ENCODE measurements around the gene CNTN6. TPM values are rescaled to one million over a fixed set of nuclear protein-coding genes. Genes with fewer than 3 reads are reported as not detected.
A peak's percentile ranks its signal among the peaks of the same experiment; 100 is the strongest.

Gene CNTN6
- not detected for total RNA-seq

DNA sequence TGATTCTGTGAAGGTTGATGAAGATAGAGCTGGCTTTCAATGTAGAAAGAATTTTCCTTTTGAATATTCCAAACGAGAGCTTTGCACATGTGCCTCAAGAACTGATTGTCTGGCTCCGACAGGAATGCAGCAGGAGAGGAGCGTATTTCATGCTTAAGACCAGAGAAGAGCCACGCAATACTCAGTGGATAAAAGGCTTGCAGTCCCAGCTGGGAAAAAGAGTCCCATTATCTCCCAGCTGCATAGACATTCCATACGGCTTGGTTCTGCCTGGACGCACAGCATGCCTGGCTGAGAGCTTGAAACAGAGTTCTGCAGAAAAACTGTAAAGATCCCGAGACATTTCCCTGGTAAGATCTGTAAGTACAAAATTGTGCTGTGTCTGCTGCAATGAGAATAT is at the start of gene CNTN6:
TSS of gene CNTN6 (plus strand) at position 254 of the 400 bp plus-strand sequence. CDS start 54,985 bp downstream, outside the sequence.
- H3K4me3 Mint-ChIP-seq = no peak within 1 kb of the TSS
- no peaks in the 10 kb centered on the region for H3K4me1 Mint-ChIP-seq (ENCODE audit: low read depth)
- H3K27me3 Mint-ChIP-seq (ENCODE audit: low read depth) = no peaks in the 10 kb centered on the region
- no peak for ATAC-seq (replicated peaks in 1 of 2)
- H3K27ac Mint-ChIP-seq = no peak within 1 kb of the TSS
- H3K9me3 Mint-ChIP-seq = peaks cover 4 to 6% of the 10 kb centered on the region in 2 donors
- no peak for DNase-seq
- peaks cover 0 to 3% of the 10 kb centered on the region in 2 donors for H3K36me3 Mint-ChIP-seq (ENCODE audit: insufficient read depth in 2 of 2)

DNA sequence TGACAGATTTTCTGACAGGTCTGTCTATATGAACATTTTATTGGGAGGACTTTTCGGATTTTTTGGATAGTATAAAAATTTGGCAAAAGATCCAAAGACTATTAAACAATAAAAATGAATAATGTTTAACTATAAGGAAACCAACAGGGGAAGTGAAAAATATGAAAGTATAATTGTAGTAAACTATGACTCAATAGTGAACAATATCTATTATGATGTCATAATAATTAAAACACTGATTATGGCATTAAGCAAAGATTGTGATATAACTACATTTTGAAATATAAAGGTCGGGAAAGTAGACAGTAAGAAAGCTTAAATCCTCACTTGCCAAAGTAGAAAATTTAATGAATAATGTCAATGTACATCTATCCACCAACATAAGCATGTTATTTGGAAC is 44.3 kb upstream of the CNTN6 start:
- no peak overlapping the region for H3K4me3 Mint-ChIP-seq
- ATAC-seq (replicated peaks in 1 of 2) (no peak), DNase-seq (no peak)
- no peaks in the 10 kb centered on the region for H3K27me3 Mint-ChIP-seq (ENCODE audit: low read depth)
- H3K4me1 Mint-ChIP-seq (ENCODE audit: low read depth) = no peaks in the 10 kb centered on the region
- H3K36me3 Mint-ChIP-seq (ENCODE audit: insufficient read depth in 2 of 2) = no peaks in the 10 kb centered on the region
- peaks cover 0 to 6% of the 10 kb centered on the region in 2 donors for H3K9me3 Mint-ChIP-seq
- no peak overlapping the region for H3K27ac Mint-ChIP-seq

DNA sequence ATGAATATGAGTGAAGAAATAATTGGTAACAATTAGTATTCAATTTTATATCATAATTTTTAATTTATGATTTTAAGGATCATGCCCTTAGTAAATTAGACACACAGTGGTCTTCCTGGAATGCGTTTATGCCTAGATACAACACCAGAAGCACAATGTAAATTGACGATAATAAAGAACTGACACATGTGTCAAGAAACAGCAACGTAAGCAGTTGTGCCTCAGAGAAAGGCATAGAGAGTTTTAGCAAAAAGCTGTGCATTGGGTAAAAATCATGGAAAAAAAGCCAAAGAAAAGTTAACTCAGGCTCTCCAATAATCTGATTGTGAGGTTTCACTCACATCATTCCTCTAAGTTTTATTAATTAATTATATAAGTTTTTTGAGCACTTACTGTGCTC is 37.0 kb upstream of the CNTN6 start:
- Mint-ChIP-seq H3K9me3 (peaks cover 1 to 6% of the 10 kb centered on the region in 2 donors), H3K36me3 (ENCODE audit: insufficient read depth in 2 of 2) (no peaks in the 10 kb centered on the region), H3K4me1 (ENCODE audit: low read depth) (no peaks in the 10 kb centered on the region), H3K4me3 (no peak overlapping the region), H3K27ac (no peak overlapping the region), H3K27me3 (ENCODE audit: low read depth) (no peaks in the 10 kb centered on the region)
- ATAC-seq (replicated peaks in 1 of 2) = no peak
- no peak for DNase-seq

GRCh38 chr3:1056744-1057143 is 36.1 kb upstream of the CNTN6 start:
- no peak overlapping the region for H3K4me3 Mint-ChIP-seq
- H3K27me3 Mint-ChIP-seq (ENCODE audit: low read depth) = no peaks in the 10 kb centered on the region
- ATAC-seq (replicated peaks in 1 of 2) (no peak), DNase-seq (no peak)
- H3K9me3 Mint-ChIP-seq = peaks cover 1 to 4% of the 10 kb centered on the region in 2 donors
- no peaks in the 10 kb centered on the region for H3K4me1 Mint-ChIP-seq (ENCODE audit: low read depth)
- no peaks in the 10 kb centered on the region for H3K36me3 Mint-ChIP-seq (ENCODE audit: insufficient read depth in 2 of 2)
- no peak overlapping the region for H3K27ac Mint-ChIP-seq

DNA sequence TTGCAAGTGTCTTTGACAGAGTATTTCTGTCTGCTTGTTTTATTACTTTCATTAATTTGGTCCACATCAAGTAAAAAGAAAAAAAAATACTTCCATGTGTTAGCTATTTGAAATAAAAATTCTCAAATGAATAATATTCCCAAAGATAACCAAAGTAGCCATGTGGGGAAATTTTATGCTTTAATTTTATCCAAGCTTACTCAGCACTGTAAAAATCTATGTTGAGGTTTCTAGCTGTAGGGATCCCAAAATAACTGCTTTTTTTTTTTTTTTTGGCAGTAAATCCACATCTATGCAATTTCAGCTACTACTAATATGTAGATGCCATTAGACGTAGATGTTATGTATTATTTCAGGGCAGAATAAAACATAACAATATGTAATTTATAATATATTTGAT is 35.4 kb upstream of the CNTN6 start:
- Mint-ChIP-seq H3K9me3 (peaks cover 1 to 4% of the 10 kb centered on the region in 2 donors), H3K36me3 (ENCODE audit: insufficient read depth in 2 of 2) (no peaks in the 10 kb centered on the region), H3K27ac (no peak overlapping the region), H3K4me3 (no peak overlapping the region), H3K27me3 (ENCODE audit: low read depth) (no peaks in the 10 kb centered on the region), H3K4me1 (ENCODE audit: low read depth) (no peaks in the 10 kb centered on the region)
- DNase-seq = no peak
- ATAC-seq (replicated peaks in 1 of 2) = no peak

DNA sequence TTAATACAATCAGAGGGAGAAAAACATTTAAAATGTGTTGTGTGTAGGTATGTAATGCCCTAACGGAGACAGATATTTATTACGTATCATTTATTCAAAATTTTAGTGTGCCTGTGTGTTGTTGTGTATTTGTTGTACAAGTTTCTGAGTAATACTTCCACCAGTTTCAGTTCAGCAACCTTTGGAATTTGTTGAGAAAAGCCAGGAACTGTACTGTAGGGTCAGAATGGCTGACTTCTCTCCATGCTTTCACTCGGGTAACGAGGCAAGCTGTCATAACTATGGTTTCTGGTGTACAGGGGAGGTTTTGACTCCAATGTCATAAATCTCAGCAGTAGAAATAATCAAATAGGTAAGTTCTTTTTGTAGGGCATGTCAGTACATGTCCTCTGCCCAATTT is 23.8 kb upstream of the CNTN6 start:
- H3K27me3 Mint-ChIP-seq (ENCODE audit: low read depth) = no peaks in the 10 kb centered on the region
- DNase-seq = no peak
- H3K4me3 Mint-ChIP-seq = no peak overlapping the region
- ATAC-seq (replicated peaks in 1 of 2) = no peak
- no peak overlapping the region for H3K27ac Mint-ChIP-seq
- H3K9me3 Mint-ChIP-seq = peaks cover 3 to 5% of the 10 kb centered on the region in 2 donors
- no peaks in the 10 kb centered on the region for H3K4me1 Mint-ChIP-seq (ENCODE audit: low read depth)
- peaks cover 0 to 2% of the 10 kb centered on the region in 2 donors for H3K36me3 Mint-ChIP-seq (ENCODE audit: insufficient read depth in 2 of 2)

DNA sequence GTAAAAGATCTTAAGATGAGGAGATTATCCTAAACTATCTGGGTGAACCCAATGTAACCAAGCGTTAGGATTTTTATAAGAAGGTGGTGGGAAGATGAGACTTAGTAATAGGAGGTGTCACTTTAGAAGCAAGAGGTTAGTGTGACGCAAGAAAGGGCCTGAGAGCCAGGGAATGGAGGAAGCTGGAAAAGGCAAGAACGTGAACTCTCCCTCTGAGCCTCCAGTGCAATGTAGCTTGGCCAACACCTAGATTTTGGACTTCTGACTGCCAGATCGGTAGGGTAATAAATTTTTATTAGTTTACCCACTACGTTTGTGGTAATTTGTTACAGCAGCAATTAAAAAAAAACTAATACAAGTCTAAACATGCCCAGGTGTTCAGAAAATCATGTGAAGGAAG is 20.8 kb upstream of the CNTN6 start:
- ATAC-seq (replicated peaks in 1 of 2) = no peak
- DNase-seq = no peak
- Mint-ChIP-seq H3K4me1 (ENCODE audit: low read depth) (no peaks in the 10 kb centered on the region), H3K27me3 (ENCODE audit: low read depth) (no peaks in the 10 kb centered on the region), H3K4me3 (no peak overlapping the region), H3K36me3 (ENCODE audit: insufficient read depth in 2 of 2) (peaks cover 0 to 2% of the 10 kb centered on the region in 2 donors), H3K9me3 (peaks cover 3 to 5% of the 10 kb centered on the region in 2 donors), H3K27ac (no peak overlapping the region)

GRCh38 chr3:1079662-1080061 is 13.2 kb upstream of the CNTN6 start:
- H3K9me3 Mint-ChIP-seq = peaks cover 0 to 7% of the 10 kb centered on the region in 2 donors
- H3K4me1 Mint-ChIP-seq (ENCODE audit: low read depth) = no peaks in the 10 kb centered on the region
- no peak for DNase-seq

GRCh38 chr3:1082108-1082507 is 10.7 kb upstream of the CNTN6 start:
- Mint-ChIP-seq H3K4me3 (no peak overlapping the region), H3K36me3 (ENCODE audit: insufficient read depth in 2 of 2) (no peaks in the 10 kb centered on the region), H3K27ac (no peak overlapping the region), H3K9me3 (peaks cover 0 to 6% of the 10 kb centered on the region in 2 donors), H3K27me3 (ENCODE audit: low read depth) (no peaks in the 10 kb centered on the region), H3K4me1 (ENCODE audit: low read depth) (no peaks in the 10 kb centered on the region)
- ATAC-seq (replicated peaks in 1 of 2) = no peak
- DNase-seq = peak; percentile 2

More at GRCh38 chr3:1079662-1080061, 13.2 kb upstream of the CNTN6 start:
- Mint-ChIP-seq H3K36me3 (ENCODE audit: insufficient read depth in 2 of 2) (no peaks in the 10 kb centered on the region), H3K27me3 (ENCODE audit: low read depth) (no peaks in the 10 kb centered on the region), H3K4me3 (no peak overlapping the region), H3K27ac (no peak overlapping the region)
- ATAC-seq (replicated peaks in 1 of 2) = no peak

DNA sequence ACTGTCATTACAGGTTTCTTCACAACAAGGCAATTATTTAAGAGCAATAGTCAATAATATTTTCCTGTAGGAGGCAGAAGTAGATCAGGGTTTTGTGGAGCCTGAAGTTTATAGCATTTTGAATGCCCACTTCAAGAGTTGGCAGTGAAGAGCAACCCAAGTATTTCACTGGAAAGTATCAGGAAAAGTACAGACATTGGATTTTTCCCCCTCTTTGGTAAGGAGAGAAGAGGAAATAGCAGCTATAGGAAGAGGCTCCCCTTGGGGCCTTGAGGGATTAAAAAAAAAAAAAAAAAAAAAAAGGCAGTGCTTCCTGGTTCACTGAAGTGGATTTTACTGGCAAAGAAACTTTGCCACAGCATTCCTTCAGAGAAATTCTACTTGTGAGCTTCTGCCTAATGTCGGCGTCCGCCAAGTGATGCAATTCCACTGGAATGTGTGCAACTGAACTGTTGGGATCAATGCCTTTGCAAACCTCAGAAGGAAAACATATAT is 5.7 kb upstream of the CNTN6 start:
- H3K27me3 Mint-ChIP-seq (ENCODE audit: low read depth) = no peaks in the 10 kb centered on the region
- DNase-seq (no peak), ATAC-seq (replicated peaks in 1 of 2) (no peak)

DNA sequence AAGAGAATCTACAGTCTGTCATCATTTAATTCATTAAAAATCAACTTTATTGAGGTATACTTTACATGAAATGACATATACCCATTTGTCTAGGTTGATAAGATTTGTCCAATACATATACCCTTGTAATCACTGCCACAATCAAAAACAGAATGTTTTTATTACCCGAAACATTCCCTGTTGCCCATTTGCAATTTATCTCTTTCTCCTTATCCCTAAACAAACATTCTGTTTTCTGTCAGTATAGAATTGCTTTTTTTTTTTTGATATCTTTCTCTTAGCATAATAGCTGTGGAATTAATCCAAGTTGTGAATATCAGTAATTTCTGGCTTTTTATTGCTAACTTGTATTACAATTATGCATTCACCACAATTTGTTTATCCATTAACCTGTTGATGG is 4.3 kb upstream of the CNTN6 start:
- Mint-ChIP-seq H3K27ac (no peak overlapping the region), H3K27me3 (ENCODE audit: low read depth) (no peaks in the 10 kb centered on the region), H3K36me3 (ENCODE audit: insufficient read depth in 2 of 2) (peaks cover 0 to 3% of the 10 kb centered on the region in 2 donors), H3K4me3 (no peak overlapping the region), H3K4me1 (ENCODE audit: low read depth) (no peaks in the 10 kb centered on the region), H3K9me3 (peaks cover 4 to 6% of the 10 kb centered on the region in 2 donors)
- no peak for ATAC-seq (replicated peaks in 1 of 2)
- no peak for DNase-seq

More for the DNA sequence above, 5.7 kb upstream of the CNTN6 start:
- Mint-ChIP-seq H3K4me3 (no peak overlapping the region), H3K27ac (no peak overlapping the region), H3K9me3 (peaks cover 4 to 6% of the 10 kb centered on the region in 2 donors), H3K36me3 (ENCODE audit: insufficient read depth in 2 of 2) (peaks cover 0 to 3% of the 10 kb centered on the region in 2 donors), H3K4me1 (ENCODE audit: low read depth) (no peaks in the 10 kb centered on the region)

GRCh38 chr3:1091286-1091685 is 1.5 kb upstream of the CNTN6 start:
- H3K27me3 Mint-ChIP-seq (ENCODE audit: low read depth) = no peaks in the 10 kb centered on the region
- no peak overlapping the region for H3K4me3 Mint-ChIP-seq
- H3K4me1 Mint-ChIP-seq (ENCODE audit: low read depth) = no peaks in the 10 kb centered on the region
- H3K36me3 Mint-ChIP-seq (ENCODE audit: insufficient read depth in 2 of 2) = peaks cover 0 to 3% of the 10 kb centered on the region in 2 donors
- ATAC-seq (replicated peaks in 1 of 2) (no peak), DNase-seq (no peak)
- H3K9me3 Mint-ChIP-seq = peaks cover 4 to 6% of the 10 kb centered on the region in 2 donors
- no peak overlapping the region for H3K27ac Mint-ChIP-seq

DNA sequence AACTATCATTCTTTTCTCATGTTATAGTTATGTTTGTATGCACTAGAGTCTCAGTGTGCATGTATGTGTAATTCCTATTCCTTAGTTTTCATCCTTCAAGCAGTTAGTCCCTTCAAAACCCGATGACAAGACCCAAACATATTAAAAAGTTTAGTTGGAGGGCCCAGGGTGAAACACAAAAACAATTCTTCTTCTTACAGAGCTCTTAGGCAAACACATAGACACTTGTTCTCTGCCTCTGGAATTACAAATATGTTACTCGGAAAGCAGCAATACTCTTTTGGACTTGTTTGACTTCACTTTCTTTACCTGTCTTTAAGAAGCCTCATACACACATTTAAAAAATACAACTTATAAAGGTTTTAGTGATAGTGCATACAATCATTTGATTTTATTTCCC is 763 bp upstream of the CNTN6 start:
- Mint-ChIP-seq H3K27me3 (ENCODE audit: low read depth) (no peaks in the 10 kb centered on the region), H3K4me1 (ENCODE audit: low read depth) (no peaks in the 10 kb centered on the region), H3K4me3 (no peak overlapping the region), H3K9me3 (peaks cover 4 to 6% of the 10 kb centered on the region in 2 donors), H3K36me3 (ENCODE audit: insufficient read depth in 2 of 2) (peaks cover 0 to 3% of the 10 kb centered on the region in 2 donors), H3K27ac (no peak overlapping the region)
- no peak for DNase-seq
- ATAC-seq (replicated peaks in 1 of 2) = no peak

- H3K4me1 Mint-ChIP-seq (ENCODE audit: low read depth) = no peaks in the 10 kb centered on the region
- H3K27me3 Mint-ChIP-seq (ENCODE audit: low read depth) = no peaks in the 10 kb centered on the region
- peaks cover 0 to 3% of the 10 kb centered on the region in 2 donors for H3K36me3 Mint-ChIP-seq (ENCODE audit: insufficient read depth in 2 of 2)
- ATAC-seq (replicated peaks in 1 of 2) (no peak), DNase-seq (no peak)
- no peak overlapping the region for H3K27ac Mint-ChIP-seq
- no peak overlapping the region for H3K4me3 Mint-ChIP-seq
- H3K9me3 Mint-ChIP-seq = peaks cover 4 to 6% of the 10 kb centered on the region in 2 donors
Observed at GRCh38 chr3:1093217-1093616, 393 bp downstream of the CNTN6 start.

Data from activated T-cell treated with anti-CD3 and anti-CD28 coated beads, Interleukin-2, amount 50 U/mL, for 72 hours (primary cell).